Right kidney (tissue), 1 donor: ENCODE data around the gene WBP2NL.

Source experiments
- DNase-seq: peaks from one replicate; pipeline ENCODE4 v3.0.0-alpha.2; 2016

Gene WBP2NL

DNA sequence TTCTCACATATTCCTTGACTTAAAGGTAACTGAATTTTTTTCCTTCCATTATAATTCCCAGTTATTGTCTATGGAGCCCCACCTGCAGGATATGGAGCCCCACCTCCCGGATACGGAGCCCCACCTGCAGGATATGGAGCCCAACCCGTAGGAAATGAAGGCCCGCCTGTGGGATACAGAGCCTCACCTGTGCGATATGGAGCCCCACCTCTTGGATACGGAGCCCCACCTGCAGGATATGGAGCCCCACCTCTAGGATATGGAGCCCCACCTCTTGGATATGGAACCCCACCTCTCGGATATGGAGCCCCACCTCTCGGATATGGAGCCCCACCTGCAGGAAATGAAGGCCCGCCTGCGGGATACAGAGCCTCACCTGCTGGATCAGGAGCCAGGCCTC is 28.1 kb downstream of the WBP2NL start:
- no peak for DNase-seq

DNA sequence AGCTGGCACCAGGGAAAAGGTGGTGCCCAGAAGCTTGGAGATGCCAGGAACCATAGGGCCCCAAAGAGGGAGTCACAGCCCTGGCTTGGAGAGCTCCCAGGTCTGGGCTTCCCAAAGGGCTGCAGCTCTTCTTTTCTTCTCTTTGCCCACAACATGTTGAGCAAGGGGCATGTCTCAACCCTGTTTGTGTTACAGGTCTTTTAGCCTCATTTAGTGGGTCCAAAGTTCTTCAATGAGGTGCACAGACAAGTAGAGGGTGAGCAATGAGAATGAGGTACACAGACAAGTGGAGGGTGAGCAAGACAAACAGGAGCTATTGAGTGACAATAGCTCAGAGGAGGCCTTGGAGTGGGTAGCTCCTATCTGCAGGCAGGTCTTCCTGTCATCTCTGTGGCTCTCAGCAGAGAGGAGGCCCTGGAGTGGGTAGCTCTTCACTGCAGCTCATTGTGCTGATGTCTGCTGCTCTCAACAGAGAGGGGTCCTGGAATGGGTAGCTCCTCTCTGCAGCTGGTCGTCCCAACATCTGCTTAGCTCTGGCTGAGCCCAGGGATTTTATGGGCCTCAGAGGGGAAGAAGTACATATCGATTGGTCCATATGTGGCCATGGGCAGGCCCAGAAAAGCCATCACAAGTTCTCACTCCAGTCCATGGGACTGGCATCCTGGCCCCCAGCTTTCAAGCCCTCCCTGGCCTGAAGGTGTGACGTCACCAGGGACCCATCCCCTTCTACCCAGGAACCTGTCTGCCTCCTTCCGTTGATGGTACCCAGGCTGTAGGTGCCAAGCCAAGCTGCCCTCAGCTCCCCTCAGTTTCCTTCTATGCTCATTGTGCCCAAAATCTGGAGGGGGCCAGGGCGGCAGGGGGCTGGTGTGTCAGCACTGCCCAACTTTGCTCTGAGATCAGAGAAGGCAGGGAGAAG is 34.9 kb downstream of the WBP2NL start:
- no peak for DNase-seq

DNA sequence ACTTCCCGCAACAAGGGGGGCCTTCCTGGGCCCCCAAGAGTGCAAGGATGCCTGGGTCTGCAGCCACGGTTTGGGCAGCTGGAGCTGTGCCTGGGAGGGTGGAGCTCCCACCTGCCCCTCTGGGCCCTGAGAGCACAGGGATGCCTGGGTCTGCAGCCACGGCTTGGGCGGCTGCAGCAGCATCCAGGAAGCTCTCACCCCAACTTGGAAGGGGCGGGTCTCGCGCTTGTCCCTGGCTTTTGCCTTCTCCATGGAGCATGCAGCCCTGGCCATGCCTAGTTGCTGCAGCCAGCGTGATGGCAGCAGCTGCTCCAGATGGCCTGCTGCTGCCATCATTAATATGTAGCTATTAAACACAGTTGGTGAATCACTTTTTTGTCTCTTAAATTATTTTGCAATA is 36.7 kb downstream of the WBP2NL start:
- no peak for DNase-seq

DNA sequence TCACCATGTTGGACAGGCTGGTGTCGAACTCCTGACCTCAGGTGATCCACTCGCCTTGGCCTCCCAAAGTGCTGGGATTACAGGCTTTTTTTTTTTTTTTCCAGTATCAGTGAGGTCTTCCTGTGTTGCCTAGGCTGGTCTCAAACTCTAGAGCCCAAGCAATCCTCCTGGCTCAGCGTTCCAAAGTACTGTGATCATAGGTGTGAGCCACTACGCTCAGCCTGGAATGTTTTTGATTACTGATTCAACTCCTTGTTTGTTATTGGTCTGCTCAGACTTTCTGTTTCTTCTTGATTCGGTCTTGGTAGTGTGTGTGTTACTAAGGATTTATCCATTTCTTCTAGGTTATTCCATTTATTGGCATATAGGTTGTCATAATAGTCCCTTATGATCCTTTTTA is 40.7 kb downstream of the WBP2NL start:
- no peak for DNase-seq

DNA sequence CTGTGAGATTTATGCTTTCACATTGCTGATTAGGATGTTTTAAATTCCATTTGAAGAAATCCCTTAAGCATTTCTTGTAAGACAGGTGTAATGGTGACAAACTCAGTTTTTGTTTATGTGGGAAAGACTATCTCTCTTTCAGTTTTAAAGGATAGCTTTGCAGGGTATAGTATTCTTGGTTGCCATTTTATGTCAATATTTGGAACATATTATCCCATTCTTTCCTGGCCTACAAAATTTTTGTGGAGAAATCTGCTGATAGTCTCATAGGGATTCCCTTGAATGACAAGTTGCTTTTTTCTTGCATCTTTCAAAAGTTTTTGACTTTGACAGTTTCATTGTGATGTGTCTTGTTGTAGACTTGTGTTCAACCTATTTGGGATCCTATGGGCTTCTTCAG is 43.2 kb downstream of the WBP2NL start:
- no peak for DNase-seq

DNA sequence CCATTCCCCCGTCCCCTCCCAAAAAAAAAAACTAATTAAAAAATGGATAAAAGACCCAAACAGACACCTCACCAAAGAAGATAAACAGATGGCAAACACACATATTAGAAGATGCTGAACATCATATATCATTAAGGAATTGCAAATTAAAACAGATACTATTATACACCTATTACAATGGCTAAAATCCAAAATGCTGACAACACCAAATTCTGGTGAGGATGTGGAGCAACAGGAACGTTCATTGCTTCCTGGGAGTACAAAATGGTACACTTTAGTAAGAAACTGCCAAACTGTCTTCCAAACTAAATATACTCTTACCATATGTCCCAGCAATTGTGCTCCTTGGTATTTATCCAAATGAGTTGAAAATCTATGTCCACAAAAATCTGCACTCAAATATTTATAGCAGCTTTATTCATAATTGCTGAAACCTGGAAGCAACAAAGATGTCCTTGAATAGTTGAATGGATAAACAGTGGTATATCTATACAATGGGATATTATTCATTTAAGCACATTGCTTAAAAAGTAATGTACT is 52.1 kb downstream of the WBP2NL start:
- DNase-seq = no peak

DNA sequence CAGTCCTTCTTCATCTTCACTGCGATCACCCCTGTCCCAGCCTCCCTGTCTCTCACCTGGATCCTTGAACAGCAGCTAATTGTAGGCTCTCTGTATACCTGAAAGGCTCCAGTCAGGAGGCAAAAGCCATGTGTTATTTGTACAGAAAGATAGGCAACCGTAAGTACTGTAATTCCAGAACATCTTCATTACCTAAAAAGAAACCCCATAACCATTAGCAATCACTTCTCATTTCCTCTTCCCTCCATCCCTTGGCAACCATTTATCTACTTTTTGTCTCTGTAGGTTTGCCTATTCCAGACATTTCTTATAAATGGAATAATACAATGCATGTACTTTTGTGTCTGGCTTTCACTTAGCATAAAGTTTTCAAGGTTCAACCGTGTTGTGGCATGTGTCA is 54.2 kb downstream of the WBP2NL start:
- DNase-seq = no peak

DNA sequence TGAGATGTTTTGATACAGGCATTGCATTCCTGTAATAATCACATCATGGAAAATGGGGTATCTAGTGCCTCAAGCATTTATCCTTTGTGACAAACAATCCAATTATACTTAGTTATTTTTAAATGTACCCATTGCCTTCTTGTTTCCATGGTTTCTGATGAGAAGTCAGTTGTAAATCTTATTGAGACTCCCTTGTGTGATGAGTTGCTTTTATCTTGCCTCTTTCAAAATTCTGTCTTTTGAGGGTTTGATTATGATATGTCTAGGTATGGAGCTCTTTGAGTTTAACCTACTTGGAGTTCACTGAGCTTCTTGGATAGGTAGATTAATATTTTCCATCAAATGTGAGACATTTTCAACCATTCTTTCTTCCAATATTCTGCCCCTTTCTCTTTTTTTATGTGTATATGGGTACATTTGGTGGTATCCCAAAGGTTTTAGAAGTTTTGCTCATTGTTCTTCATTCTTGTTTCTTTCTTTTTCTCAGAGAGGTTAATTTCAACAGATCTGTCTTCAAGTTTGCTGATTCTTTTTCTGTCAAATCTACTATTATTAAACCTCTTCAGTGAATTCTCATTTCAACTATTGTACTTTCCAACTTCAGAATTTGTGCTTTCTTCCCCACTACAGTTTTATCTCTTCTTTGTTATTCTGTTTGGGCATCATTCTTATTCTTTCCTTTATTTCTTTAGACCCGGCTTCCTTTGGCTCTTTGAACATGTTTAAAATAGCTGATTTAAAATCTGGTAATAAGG is 58.3 kb downstream of the WBP2NL start:
- no peak for DNase-seq

DNA sequence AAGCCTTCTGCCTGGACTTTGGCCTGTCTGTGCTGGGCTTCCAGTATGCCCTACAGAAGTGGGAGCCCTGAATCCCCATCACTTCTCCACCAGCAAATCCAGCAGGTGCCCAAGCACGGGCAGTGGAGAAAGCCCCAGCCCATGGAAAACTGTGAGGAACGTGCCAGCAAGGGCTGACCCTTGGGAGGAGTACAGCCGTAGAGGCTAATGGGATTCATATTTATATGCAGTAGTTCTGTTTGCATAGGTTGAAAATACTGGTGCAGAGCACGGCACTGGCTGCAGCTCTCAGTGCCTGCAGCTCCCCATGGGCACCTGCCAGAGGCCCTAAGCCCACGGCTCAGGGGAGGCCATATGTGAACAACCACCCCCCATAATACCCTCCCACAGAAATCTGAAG is 61.9 kb downstream of the WBP2NL start:
- no peak for DNase-seq

DNA sequence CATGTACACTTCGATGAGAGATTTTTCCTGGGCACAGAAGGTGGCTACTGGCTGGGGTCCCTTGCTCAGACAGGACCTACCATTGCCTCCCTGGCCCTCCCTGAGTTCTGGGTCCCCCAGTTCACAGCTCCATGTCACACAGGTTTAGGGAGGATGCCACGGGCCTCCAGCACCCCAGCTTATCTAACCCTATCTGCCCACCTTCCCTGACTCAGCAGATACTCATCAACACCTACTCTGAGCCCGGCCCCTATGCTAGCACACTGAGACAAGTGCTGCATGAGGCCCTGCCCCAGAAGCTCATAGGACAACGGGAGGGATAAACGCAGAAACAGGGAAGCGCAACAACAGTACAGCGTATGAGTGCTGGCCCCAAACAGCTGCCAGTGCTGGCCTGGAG is 62.5 kb downstream of the WBP2NL start:
- DNase-seq = no peak

DNA sequence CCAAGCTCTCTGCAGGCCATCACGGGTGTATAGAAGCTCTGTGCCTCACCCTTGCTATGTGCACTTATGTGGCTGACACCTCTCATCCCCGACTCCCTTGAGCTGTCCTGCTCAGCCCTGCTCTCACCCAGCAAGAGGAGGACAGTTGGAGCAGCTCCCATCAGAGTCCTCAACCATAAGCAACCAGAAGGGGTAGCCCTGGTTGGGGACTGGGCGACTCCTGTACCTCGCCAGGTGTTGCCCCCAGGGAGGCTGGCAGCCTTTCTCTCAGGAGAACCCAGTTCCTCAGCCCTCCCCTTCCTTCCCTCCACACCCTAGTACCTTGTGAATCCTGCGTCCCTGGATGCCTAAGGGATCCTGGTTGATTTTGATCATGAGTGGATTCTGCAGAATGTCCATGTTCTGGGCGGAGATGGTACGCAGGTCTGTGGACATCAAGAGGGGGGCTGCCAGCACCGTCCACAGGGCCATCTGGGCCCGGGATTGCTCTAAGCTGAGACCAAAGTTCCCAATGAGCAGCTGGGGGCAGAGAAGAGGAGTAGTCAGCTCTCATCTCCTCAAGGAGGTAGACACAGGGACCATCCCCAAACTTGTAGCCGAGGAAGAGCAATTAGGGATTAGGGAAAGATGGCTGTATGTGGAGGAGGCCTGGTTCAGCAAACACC is 64.0 kb downstream of the WBP2NL start:
- DNase-seq = no peak

DNA sequence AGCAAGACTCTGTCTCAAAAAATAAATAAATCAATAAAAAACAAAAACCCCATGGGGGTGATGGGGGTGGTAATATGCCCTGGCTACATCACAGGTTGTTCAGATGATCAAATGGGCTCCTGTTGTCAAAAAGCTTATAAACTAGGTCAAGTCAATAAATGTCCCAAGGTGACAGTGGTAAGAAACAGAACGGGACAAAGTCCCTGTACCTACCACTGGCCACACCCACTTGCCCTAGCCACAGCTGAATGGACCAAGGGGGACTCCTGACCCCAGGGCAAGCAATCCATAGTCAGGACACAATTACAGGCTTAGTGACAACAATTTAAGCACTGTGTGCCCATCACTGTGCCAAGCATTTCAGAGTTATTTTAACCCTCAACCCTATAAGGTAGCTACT is 66.0 kb downstream of the WBP2NL start:
- DNase-seq = no peak

DNA sequence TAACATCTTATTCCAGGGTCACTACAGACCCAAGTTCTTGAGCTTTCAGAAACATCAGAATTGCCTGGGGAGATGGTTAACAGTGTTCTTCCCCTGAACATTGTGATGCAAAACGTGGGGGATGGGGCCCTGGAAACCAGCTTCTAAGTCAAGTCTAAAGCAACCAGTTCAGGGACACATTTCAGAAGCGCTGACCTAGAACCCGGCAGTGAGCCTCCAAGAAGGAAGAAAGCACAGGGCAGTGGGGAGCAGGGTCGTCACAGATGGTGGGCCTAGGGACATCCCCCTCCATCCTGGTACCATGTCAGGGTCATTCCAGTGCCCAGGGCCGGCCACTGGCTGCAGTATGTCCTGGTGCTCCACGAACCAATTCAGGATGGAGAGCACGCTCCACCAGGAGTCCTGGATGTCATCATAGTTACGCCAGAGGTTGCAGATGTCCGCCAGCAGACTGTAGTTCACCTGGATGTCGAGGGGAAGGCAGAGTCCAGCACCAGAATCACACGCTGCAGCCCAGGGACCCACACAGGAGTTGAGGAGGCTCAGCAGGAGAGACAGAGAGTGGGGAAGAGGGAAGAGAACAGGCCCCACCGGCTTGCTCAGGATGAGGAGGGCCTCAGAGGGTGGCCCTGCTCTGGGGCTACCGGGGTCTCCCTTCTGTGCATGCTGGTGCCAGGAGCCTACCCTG is 67.0 kb downstream of the WBP2NL start:
- no peak for DNase-seq

DNA sequence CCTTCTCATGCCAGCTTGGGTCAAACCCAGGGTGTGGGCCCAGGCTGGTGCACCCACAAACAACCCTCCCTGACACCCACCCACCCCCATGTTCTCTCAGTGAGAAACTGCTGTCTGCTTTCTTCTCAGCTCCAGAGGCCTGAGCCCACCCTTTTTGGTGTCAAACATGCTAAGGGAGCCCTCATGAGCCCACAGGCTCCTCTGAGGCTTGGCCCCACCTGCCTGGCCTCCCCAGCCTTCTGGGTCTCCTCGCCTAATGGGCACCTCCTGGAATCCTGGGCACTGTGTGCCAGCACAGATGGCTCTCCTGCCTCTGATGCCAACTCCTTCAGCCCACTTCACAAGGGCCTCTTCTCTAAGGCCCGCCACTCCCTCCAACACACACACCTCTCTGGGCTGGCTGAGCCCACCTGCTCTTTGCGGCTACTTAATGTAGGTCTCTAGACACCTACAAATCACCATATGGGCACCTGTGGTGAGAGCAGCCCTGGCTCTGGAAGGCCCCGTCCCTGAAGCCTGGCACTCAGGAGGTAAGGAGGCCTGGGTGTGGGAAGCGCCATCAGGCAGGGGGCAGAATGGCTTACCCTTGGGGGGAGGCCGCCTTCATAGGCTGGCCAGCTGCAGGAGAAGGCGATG is 67.7 kb downstream of the WBP2NL start:
- DNase-seq = no peak

DNA sequence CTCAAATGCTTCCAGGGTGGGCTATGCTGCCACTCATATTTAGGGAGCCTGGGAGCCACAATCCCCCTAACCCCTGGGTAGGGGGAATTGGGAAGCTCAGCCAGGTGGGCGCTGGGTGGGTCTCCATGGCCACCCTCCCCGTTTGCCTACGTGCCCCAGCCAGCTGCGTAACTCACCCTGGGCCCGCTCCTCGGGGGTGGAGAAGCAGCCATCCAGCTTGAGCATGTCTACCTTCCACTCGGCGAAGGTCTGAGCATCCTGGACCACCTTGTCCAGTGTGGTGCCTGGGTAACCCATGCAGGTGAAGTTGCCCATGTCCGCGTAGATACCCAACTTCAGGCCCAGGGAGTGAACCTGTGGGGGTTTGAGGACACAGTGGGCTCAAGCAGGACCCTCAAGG is 68.3 kb downstream of the WBP2NL start:
- no peak for DNase-seq

DNA sequence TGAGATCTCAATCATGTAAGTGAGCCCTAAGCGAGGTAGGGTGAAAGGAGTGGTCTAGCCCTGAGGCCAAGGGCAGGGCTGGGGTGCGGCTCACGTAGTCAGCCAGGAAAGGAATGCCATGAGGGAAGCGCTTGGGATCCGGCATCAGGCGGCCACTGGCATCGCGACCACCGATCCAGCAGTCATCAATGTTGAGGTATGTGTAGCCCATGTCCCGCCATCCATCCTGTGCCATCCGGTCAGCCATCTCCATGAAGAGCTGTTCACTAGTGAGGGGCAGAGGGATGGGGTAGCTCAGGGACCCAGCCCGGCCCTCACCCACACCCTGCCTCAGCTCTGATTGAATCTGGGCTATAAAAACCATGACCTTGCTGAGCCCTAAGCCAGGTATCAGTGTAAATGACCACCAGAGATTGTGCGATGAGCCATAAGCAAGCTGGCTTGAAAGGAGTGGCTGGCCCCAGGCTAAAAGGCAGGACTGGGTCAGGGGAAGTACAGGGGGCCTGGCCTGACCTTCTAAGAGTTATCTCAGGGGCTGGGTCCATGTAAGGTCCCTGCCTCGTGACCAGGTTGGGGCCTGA is 69.2 kb downstream of the WBP2NL start:
- DNase-seq = no peak

DNA sequence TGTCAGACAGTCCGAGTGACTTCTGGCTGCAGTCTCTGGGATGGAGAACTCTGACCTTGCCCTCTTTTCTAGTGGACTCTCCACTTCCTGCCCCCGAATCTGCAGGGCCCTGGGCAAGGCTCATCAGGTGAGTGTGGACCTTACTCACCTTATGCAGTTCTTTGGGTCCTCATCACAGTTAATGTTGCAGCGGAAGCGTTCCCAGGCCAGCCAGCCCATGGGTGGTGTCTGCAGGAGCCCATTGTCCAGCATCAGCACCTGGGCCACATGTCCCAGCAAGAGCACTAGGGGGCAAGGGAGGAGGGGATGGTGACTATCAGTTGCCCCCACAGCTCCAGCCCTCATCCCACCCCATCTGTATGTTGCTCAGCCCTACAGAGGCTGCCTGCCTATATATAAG is 69.7 kb downstream of the WBP2NL start:
- no peak for DNase-seq

DNA sequence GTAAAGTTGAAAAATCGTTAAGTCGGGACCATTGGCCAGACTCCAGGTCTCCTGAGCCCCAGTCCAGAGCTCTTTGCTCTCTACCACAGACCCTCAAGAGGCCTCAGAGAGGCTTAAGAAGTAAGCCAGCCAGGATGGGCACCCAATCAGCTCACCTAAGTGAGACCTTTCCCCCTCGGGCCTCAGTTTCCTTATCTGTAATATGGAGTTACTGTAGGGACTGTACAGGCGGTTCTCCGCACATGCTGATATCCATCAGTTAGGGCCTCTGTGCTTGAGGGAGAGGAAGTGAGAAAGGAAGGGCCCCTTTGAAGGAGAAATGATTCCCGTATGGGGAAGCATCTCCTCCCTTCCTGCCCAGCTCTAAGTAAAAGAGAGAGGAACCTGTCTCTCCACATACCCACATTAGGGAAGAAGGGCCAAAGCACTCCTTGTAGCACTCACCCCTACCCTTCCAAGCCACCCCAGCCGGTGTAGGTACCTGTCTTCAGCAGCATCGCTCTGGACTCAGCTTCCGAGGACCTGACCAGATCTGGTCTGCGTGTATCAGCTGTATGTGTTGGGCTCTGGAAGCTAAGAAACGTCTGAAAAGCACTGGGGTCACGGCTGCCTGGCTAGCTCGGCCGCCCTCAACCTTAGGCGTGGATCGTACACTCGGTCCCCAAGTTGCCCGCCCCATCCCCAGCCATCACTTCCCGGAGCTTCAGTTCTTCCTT is 71.4 kb downstream of the WBP2NL start:
- DNase-seq = no peak

DNA sequence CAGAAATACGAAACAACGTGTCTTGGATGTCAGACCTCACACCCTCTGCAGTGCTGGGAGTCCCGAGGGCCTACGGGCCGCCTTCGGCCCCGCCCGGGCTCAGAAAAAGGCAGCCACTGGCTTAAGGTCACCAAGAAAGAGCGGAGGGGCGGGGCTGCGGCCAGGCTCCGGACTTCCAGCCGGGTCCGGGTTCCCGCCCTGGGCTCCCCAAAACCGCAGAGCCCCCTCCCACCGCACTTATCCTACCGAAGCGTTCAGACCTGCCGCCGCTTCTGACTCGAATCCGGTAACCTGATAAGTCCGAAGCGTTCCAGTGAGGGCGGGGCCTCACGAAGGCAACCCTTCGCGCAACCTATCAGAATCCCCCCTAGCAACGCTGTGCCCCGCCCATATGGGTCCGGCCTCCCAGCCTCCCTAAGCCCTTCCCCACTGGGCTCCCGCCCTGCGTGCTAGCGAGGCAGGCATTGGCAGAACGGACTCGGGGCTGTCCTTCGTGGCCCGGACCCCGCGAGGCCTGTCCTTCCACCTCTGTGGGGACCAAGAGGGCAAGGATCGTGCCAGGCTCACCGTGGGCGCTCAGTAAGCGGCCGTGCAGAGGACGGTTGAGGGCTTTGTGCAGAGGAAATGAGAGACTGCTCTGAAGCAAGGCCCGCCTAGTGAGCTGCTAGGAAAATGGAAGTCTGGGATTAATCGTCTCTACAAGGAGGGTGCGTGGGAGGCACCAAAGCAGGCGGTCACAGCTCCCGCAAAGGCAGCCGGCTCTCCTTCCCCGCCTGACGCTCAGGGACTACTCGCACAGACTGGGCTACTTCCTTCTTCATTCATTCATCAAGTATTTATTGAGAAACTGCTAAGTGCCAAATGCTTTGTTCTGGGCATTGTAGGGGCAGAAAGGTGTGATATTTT is 72.2 kb downstream of the WBP2NL start, which contains the start of gene NAGA:
NAGA (minus strand) TSS at position 296 of the 906 bp plus-strand sequence. CDS start 515 bp downstream, outside the sequence.
- peak; percentile 94 for DNase-seq
